Spleen (tissue), 11 donors: ENCODE data around the gene AAR2. TPM values are rescaled to one million over a fixed set of nuclear protein-coding genes. Genes with fewer than 3 reads are reported as not detected.

Experiments used
- DNase-seq: peaks from one replicate; pipeline ENCODE4 v3.0.0-alpha.2; 2020
- H3K27ac ChIP-seq, 8 donors: fragments of 200-600 bp; sonication (generic) in 7 of 8; 1 replicate in 4 of 8; 2 replicates in 4 of 8; pipeline versions ENCODE4 v1.5.0 to v1.8.0; 2016 to 2021; ENCODE audit warnings: inconsistent platforms in 4 of 8, mild to moderate bottlenecking in 4 of 8, moderate library complexity in 1 of 8
- H3K27me3 ChIP-seq, 7 donors: fragments of 200-600 bp; sonication (generic) in 6 of 7; replicated peaks in 1 of 7; 1 replicate in 4 of 7; 2 replicates in 3 of 7; pipeline versions ENCODE4 v1.5.0 to v1.8.0; 2016 to 2021; ENCODE audit warnings: inconsistent platforms in 3 of 7, mild to moderate bottlenecking in 1 of 7
- H3K36me3 ChIP-seq, 6 donors: fragments of 200-600 bp; sonication (generic) in 5 of 6; 1 replicate in 4 of 6; 2 replicates in 2 of 6; pipeline versions ENCODE4 v1.5.0 to v1.8.0; 2016 to 2021; ENCODE audit warnings: inconsistent platforms in 2 of 6
- H3K4me1 ChIP-seq, 6 donors: fragments of 200-600 bp; sonication (generic) in 5 of 6; 1 replicate in 3 of 6; 2 replicates in 3 of 6; pipeline versions ENCODE4 v1.5.0 to v1.8.0; 2016 to 2021; ENCODE audit warnings: inconsistent platforms in 3 of 6
- H3K4me3 ChIP-seq, 8 donors: fragments of 200-600 bp; sonication (generic) in 7 of 8; 1 replicate in 4 of 8; 2 replicates in 4 of 8; pipeline versions ENCODE4 v1.5.0 to v1.8.0; 2016 to 2021; ENCODE audit warnings: inconsistent platforms in 4 of 8, mild to moderate bottlenecking in 4 of 8, moderate library complexity in 2 of 8
- H3K9me3 ChIP-seq, 8 donors: fragments of 200-600 bp; sonication (generic) in 7 of 8; 1 replicate in 4 of 8; 2 replicates in 4 of 8; pipeline versions ENCODE4 v1.5.0 to v1.8.0; 2016 to 2021; ENCODE audit warnings: inconsistent platforms in 4 of 8
- POLR2A ChIP-seq, 3 donors: fragments of 450-650 bp; IDR thresholded peaks; one replicate each; pipeline ENCODE4 v1.5.1; 2017; ENCODE audit warnings: antibody characterized with exemption in 3 of 3, mild to moderate bottlenecking in 1 of 3
- POLR2AphosphoS5 ChIP-seq, 3 donors: sonication (generic); formaldehyde crosslinking; IDR thresholded peaks; one replicate each; pipeline ENCODE4 v1.5.1; 2017; ENCODE audit warnings: antibody characterized with exemption in 3 of 3
- WGBS, 5 donors: extraction: QIAGEN DNeasy Blood & Tissue Kit in 3 of 5; methylation state at CpG; one replicate each; pipeline versions ENCODE4 v1.1.5 to v1.1.7; 2013 to 2018; 5-methylcytosine and 5-hydroxymethylcytosine counted together
- intact Hi-C: fragments of 100-400 bp; cut with DNase I; formaldehyde crosslinking; loops from one replicate; pipeline ENCODE4 v1.15.0; 2023; ENCODE audit warnings: low total_unique reads
- polyA plus RNA-seq, 3 donors: library from polyadenylated mRNA; stranded (reverse); fragments of 200-250 nt; gene quantifications; one replicate each; pipeline ENCODE4 v1.2.1, GENCODE V29; 2013
- total RNA-seq, 7 donors: library from RNA; depleted of rRNA in 3 of 7; stranded (reverse); fragments of >200 nt in 3 of 7; fragmentation: NEBNext Ultra II Directional in 4 of 7; extraction: Animal tissue kit (Norgen Biotek cat#: 25700) in 4 of 7; gene quantifications; one replicate each; pipeline versions ENCODE4 v1.1.0 to v1.2.1, GENCODE V29; 2016 to 2021
- TF ChIP-seq, protein P1 (sequence below), 11 experiments: fragments of 200-600 bp in 7 of 11; fragments of 450-650 bp in 4 of 11; sonication (generic) in 4 of 11; IDR thresholded peaks in 8 of 11; conservative IDR thresholded peaks in 3 of 11; 1 replicate in 7 of 11; 2 replicates in 4 of 11; pipeline versions ENCODE4 v1.4.0 to v1.8.0; 2016 to 2021; ENCODE audit warnings: antibody characterized with exemption in 11 of 11, inconsistent platforms in 4 of 11, mild to moderate bottlenecking in 1 of 11
- donor health status: healthy with polysubstance abuse.
- donor health status: DM: no; HTN: no; CAD: no; lungs with moderate emphysema.
- donor health status: DM: no; HTN: no; CAD: no.
- donor health status: Bipolar disorder and iron deficiency.
- donor health status: healthy.
- donor health status: DM: no; HTN: no; CAD: no.
- donor health status: DM: yes; HTN: yes; CAD: no.

Gene AAR2
- total and polyA plus RNA-seq, 10 donors = 13.3 to 30.0 (median 20.7) TPM

DNA sequence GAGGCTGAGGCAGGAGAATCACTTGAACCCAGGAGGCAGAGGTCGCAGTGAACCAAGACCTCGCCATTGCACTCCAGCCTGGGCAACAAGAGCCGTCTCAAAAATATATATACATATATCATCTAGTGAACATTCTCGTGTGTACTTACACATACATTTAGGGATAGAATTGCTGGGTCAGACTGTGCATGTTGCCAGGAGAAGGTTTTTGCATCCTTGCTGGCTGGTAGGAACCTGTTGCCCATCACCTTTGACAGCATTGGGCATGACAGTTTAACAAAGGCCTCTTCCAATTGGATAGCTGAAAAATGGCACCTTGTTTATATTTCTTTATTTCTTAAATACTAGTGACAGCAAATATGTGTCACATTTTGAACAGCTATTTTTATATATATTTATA, 5.4 kb downstream of the AAR2 start:
- DNase-seq = no peak
- TF ChIP-seq, protein P1, sequence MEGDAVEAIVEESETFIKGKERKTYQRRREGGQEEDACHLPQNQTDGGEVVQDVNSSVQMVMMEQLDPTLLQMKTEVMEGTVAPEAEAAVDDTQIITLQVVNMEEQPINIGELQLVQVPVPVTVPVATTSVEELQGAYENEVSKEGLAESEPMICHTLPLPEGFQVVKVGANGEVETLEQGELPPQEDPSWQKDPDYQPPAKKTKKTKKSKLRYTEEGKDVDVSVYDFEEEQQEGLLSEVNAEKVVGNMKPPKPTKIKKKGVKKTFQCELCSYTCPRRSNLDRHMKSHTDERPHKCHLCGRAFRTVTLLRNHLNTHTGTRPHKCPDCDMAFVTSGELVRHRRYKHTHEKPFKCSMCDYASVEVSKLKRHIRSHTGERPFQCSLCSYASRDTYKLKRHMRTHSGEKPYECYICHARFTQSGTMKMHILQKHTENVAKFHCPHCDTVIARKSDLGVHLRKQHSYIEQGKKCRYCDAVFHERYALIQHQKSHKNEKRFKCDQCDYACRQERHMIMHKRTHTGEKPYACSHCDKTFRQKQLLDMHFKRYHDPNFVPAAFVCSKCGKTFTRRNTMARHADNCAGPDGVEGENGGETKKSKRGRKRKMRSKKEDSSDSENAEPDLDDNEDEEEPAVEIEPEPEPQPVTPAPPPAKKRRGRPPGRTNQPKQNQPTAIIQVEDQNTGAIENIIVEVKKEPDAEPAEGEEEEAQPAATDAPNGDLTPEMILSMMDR (IDR thresholded peaks at IDR 0.05 in 8 of 11, conservative IDR thresholded peaks at IDR 0.05 in 3 of 11) = no peak
- TF ChIP-seq POLR2A (IDR thresholded peaks at IDR 0.05) = no peak
- no peak for TF ChIP-seq POLR2AphosphoS5 (IDR thresholded peaks at IDR 0.05)
- Histone ChIP-seq H3K4me3 (no peak overlapping the region), H3K9me3 (no peaks in the 10 kb centered on the region), H3K27ac (no peak overlapping the region), H3K27me3 (no peaks in the 10 kb centered on the region), H3K4me1 (peaks cover 14 to 68% (median 33%) of the 10 kb centered on the region in 6 donors), H3K36me3 (peaks cover 0 to 79% (median 62%) of the 10 kb centered on the region in 6 donors)
- WGBS, 5 donors = 86 to 97% (median 90%) methylated on average over 4 of the region's 4 CpGs
- intact Hi-C loops = no loop called here

DNA sequence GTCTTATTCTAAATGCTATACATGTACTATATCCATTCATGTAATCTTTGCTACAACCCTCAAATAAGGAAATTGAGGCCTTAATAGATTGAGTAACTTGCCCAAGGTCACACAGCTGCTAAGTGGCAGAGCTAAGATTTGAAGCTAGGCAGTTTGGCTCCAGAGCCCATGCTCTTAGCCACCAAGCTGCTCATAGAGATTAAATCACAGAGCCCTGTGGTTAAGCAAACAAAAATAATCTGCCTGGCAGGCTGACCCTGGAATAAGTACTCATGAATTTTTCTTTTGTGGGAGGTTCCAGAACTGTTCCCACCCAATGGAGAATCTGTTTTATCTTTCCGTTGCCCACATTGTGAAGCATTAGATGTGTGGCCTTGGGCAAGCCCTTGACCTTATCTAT, 7.4 kb downstream of the AAR2 start:
- Histone ChIP-seq H3K27ac (no peak overlapping the region), H3K4me3 (no peak overlapping the region), H3K4me1 (peaks cover 0 to 48% (median 14%) of the 10 kb centered on the region in 6 donors), H3K27me3 (no peaks in the 10 kb centered on the region), H3K36me3 (peaks cover 0 to 99% (median 83%) of the 10 kb centered on the region in 6 donors), H3K9me3 (no peaks in the 10 kb centered on the region)
- DNase-seq = no peak
- WGBS, 5 donors = 48 to 100% (median 79%) methylated on average over 1 of the region's 1 CpG
- intact Hi-C loops = no loop called here
- TF ChIP-seq, protein P1 (IDR thresholded peaks at IDR 0.05 in 8 of 11, conservative IDR thresholded peaks at IDR 0.05 in 3 of 11) = no peak
- TF ChIP-seq POLR2AphosphoS5 (IDR thresholded peaks at IDR 0.05) (no peak), POLR2A (IDR thresholded peaks at IDR 0.05) (no peak)

DNA sequence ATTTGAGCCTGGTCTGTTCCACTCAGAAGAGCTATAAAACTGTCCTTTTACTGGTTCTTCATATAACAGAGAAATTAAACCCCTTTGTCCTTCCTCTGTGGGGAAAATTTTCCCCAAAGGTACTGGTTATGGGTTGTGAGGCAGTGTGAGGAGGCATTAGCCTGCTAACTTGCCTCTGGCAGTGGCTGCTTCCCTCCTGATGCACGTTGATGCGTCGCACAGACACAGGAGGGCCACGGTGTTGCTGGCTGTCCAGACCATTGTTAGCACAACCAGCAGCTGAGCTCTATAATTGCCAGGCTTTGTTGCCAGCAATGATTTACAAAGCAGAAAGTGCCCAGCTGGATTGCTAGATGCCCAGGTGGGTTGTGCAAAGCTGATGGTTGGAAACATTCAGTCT, 10.1 kb downstream of the AAR2 start:
- DNase-seq = no peak
- Histone ChIP-seq H3K9me3 (no peaks in the 10 kb centered on the region), H3K4me3 (no peak overlapping the region), H3K36me3 (peaks cover 0 to 100% (median 82%) of the 10 kb centered on the region in 6 donors), H3K27ac (no peak overlapping the region), H3K27me3 (no peaks in the 10 kb centered on the region), H3K4me1 (peaks cover 0 to 30% (median 3%) of the 10 kb centered on the region in 6 donors)
- WGBS, 5 donors = 81 to 96% (median 94%) methylated on average over 4 of the region's 4 CpGs
- TF ChIP-seq POLR2AphosphoS5 (IDR thresholded peaks at IDR 0.05) = no peak
- TF ChIP-seq, protein P1 (IDR thresholded peaks at IDR 0.05 in 8 of 11, conservative IDR thresholded peaks at IDR 0.05 in 3 of 11) = no peak
- TF ChIP-seq POLR2A (IDR thresholded peaks at IDR 0.05) = no peak
- intact Hi-C loops = no loop called here

DNA sequence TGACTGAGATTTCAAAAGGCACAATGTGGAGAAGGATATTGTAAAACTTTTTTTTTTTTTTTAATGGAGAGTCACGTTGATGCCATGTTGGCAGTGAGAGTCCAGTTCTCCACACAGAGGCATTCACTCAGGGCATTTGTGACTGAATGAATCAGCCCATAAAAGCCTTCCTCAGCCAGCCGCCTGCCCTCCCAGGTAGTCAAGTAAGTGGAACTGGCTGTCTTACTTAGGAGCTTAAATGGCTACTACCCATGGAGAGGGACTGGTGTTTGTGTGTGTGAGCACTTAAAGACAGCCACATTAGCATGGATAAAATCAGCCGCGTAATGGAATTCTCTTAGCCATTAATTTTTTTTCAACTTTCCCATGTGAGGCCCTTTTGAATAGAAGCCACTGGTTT, 12.6 kb downstream of the AAR2 start:
- peaks cover 0 to 100% (median 85%) of the 10 kb centered on the region in 6 donors for H3K36me3 ChIP-seq

More for the DNA sequence above, 12.6 kb downstream of the AAR2 start:
- H3K9me3 ChIP-seq = no peaks in the 10 kb centered on the region
- H3K4me3 ChIP-seq = no peak overlapping the region
- no peaks in the 10 kb centered on the region for H3K27me3 ChIP-seq
- DNase-seq = no peak
- no peak overlapping the region for H3K27ac ChIP-seq
- peaks cover 0 to 15% (median 0%) of the 10 kb centered on the region in 6 donors for H3K4me1 ChIP-seq
- TF ChIP-seq, protein P1 (IDR thresholded peaks at IDR 0.05 in 8 of 11, conservative IDR thresholded peaks at IDR 0.05 in 3 of 11) = no peak
- no peak for TF ChIP-seq POLR2A (IDR thresholded peaks at IDR 0.05)
- no peak for TF ChIP-seq POLR2AphosphoS5 (IDR thresholded peaks at IDR 0.05)
- intact Hi-C loops = no loop called here
- 87 to 93% (median 92%) methylated on average over 4 of the region's 4 CpGs for WGBS, 5 donors
